SK-N-SH treated with all-trans-retinoic acid at 6 μM for 48 hours (cell line): Measurements from ENCODE around the gene SDK1.

ENCODE experiments used
- ATAC-seq: fragments of 200-7000 bp; cut with Tn5 transposase; 3 replicates; pipeline ENCODE4 v1.9.1; 2020; ENCODE audit warnings: mild to moderate bottlenecking, moderate library complexity
- ARNTL ChIP-seq: fragments of 450-650 bp; formaldehyde crosslinking; IDR thresholded peaks from 2 replicates; pipeline ENCODE4 v1.5.0; 2020; ENCODE audit warnings: low read depth, mild to moderate bottlenecking, moderate library complexity, borderline replicate concordance
- BACH2 ChIP-seq: fragments of 250-450 bp; sonication (Bioruptor Pico); IDR thresholded peaks from 2 replicates; pipeline ENCODE4 v1.9.0; 2021; ENCODE audit warnings: mild to moderate bottlenecking, borderline replicate concordance
- CSDC2 ChIP-seq: fragments of 250-450 bp; sonication (Bioruptor Pico); IDR thresholded peaks from 2 replicates; pipeline ENCODE4 v1.5.0; 2020; ENCODE audit warnings: mild to moderate bottlenecking, moderate library complexity
- ESRRG ChIP-seq: fragments of 250-450 bp; sonication (Bioruptor Pico); IDR thresholded peaks from 2 replicates; pipeline ENCODE4 v1.6.1; 2021; ENCODE audit warnings: mild to moderate bottlenecking
- GLIS3 ChIP-seq: fragments of 250-450 bp; sonication (Bioruptor Pico); IDR thresholded peaks from 2 replicates; pipeline ENCODE4 v1.5.0; 2020; ENCODE audit warnings: mild to moderate bottlenecking, moderate library complexity
- ISL1 ChIP-seq: fragments of 250-450 bp; sonication (Bioruptor Pico); IDR thresholded peaks from 2 replicates; pipeline ENCODE4 v2.1.2; 2022; ENCODE audit warnings: mild to moderate bottlenecking, moderate library complexity
- OSR1 ChIP-seq: fragments of 250-450 bp; sonication (Bioruptor Pico); IDR thresholded peaks from 2 replicates; pipeline ENCODE4 v1.8.0; 2022; ENCODE audit warnings: moderate library complexity, mild to moderate bottlenecking, inconsistent platforms
- PPARA ChIP-seq: fragments of 250-450 bp; sonication (Bioruptor Pico); IDR thresholded peaks from 2 replicates; pipeline ENCODE4 v1.5.0; 2020; ENCODE audit warnings: mild to moderate bottlenecking, borderline replicate concordance
- TCF4 ChIP-seq: fragments of 250-450 bp; sonication (Bioruptor Pico); IDR thresholded peaks from 2 replicates; pipeline ENCODE4 v1.8.0; 2021; ENCODE audit warnings: mild to moderate bottlenecking, moderate library complexity, borderline replicate concordance
- ZC3H10 ChIP-seq: fragments of 250-450 bp; sonication (Bioruptor Pico); IDR thresholded peaks from 2 replicates; pipeline ENCODE4 v1.5.1; 2021; ENCODE audit warnings: mild to moderate bottlenecking, moderate library complexity
- ZFP3 ChIP-seq: fragments of 250-450 bp; sonication (Bioruptor Pico); IDR thresholded peaks from 2 replicates; pipeline ENCODE4 v1.5.0; 2020; ENCODE audit warnings: mild to moderate bottlenecking, moderate library complexity
- ZNF565 ChIP-seq: fragments of 450-650 bp; formaldehyde crosslinking; conservative IDR thresholded peaks from 2 replicates; pipeline ENCODE4 v1.5.0; 2020; ENCODE audit warnings: low read depth, mild to moderate bottlenecking, moderate library complexity
- ZNF70 ChIP-seq: fragments of 450-650 bp; formaldehyde crosslinking; IDR thresholded peaks from 2 replicates; pipeline ENCODE4 v1.5.0; 2020; ENCODE audit warnings: mild to moderate bottlenecking, moderate library complexity
- ZNF8 ChIP-seq: fragments of 450-650 bp; formaldehyde crosslinking; IDR thresholded peaks from 2 replicates; pipeline ENCODE4 v1.5.0; 2020; ENCODE audit warnings: mild to moderate bottlenecking, moderate library complexity
- TF ChIP-seq, protein P1 (sequence below): fragments of 250-450 bp; sonication (Bioruptor Pico); IDR thresholded peaks from 2 replicates; pipeline ENCODE4 v1.8.0; 2021; ENCODE audit warnings: low read depth, mild to moderate bottlenecking, moderate library complexity, borderline replicate concordance
- TF ChIP-seq, protein P2 (sequence below): fragments of 250-450 bp; sonication (Bioruptor Pico); IDR thresholded peaks from 2 replicates; pipeline ENCODE4 v1.5.1; 2020; ENCODE audit warnings: low read depth, mild to moderate bottlenecking, moderate library complexity
- TF ChIP-seq, protein P3 (sequence below): fragments of 250-450 bp; sonication (Bioruptor Pico); IDR thresholded peaks from 2 replicates; pipeline ENCODE4 v1.5.1; 2021; ENCODE audit warnings: mild to moderate bottlenecking, moderate library complexity
- TF ChIP-seq, protein P4 (sequence below): fragments of 250-450 bp; sonication (Bioruptor Pico); IDR thresholded peaks from 2 replicates; pipeline ENCODE4 v1.8.0; 2020; ENCODE audit warnings: mild to moderate bottlenecking, moderate library complexity, borderline replicate concordance
- TF ChIP-seq, protein P5 (sequence below): fragments of 250-450 bp; sonication (Bioruptor Pico); IDR thresholded peaks from 2 replicates; pipeline ENCODE4 v1.5.0; 2020; ENCODE audit warnings: mild to moderate bottlenecking, moderate library complexity

Gene SDK1

DNA sequence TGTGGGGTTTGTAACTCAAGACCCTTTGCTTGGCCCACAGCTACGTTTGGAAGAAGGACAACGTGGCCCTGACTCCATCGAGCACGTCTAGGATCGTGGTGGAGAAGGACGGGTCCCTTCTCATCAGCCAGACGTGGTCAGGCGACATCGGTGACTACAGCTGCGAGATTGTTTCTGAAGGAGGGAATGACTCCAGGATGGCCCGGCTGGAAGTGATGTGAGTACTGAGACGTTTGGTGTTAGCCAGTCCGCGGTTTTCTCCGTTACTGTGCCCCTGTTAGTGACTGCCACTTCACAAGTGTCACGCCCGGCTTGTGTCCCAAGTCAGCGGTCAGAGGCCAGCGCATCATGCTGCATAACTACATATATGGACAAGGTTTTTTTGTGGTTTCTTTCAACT lies 673.3 kb downstream of the SDK1 start:
- ATAC-seq = no peak
- TF ChIP-seq, protein P1, sequence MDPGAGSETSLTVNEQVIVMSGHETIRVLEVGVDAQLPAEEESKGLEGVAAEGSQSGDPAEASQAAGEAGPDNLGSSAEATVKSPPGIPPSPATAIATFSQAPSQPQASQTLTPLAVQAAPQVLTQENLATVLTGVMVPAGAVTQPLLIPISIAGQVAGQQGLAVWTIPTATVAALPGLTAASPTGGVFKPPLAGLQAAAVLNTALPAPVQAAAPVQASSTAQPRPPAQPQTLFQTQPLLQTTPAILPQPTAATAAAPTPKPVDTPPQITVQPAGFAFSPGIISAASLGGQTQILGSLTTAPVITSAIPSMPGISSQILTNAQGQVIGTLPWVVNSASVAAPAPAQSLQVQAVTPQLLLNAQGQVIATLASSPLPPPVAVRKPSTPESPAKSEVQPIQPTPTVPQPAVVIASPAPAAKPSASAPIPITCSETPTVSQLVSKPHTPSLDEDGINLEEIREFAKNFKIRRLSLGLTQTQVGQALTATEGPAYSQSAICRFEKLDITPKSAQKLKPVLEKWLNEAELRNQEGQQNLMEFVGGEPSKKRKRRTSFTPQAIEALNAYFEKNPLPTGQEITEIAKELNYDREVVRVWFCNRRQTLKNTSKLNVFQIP (CRISPR knock-in tag) = no peak
- TF ChIP-seq ZC3H10 = no peak
- TF ChIP-seq ZFP3 (CRISPR knock-in tag) = no peak
- TF ChIP-seq ISL1 (CRISPR knock-in tag) = no peak
- TF ChIP-seq ARNTL (CRISPR knock-in tag) = no peak
- no peak for TF ChIP-seq BACH2 (CRISPR knock-in tag)
- no peak for TF ChIP-seq OSR1 (CRISPR knock-in tag)
- no peak for TF ChIP-seq ZNF70 (CRISPR knock-in tag)
- no peak for TF ChIP-seq ZNF565
- no peak for TF ChIP-seq TCF4 (CRISPR knock-in tag)
- TF ChIP-seq GLIS3 (CRISPR knock-in tag) = no peak
- TF ChIP-seq, protein P2, sequence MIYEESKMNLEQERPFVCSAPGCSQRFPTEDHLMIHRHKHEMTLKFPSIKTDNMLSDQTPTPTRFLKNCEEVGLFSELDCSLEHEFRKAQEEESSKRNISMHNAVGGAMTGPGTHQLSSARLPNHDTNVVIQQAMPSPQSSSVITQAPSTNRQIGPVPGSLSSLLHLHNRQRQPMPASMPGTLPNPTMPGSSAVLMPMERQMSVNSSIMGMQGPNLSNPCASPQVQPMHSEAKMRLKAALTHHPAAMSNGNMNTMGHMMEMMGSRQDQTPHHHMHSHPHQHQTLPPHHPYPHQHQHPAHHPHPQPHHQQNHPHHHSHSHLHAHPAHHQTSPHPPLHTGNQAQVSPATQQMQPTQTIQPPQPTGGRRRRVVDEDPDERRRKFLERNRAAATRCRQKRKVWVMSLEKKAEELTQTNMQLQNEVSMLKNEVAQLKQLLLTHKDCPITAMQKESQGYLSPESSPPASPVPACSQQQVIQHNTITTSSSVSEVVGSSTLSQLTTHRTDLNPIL = no peak
- no peak for TF ChIP-seq PPARA
- TF ChIP-seq, protein P3, sequence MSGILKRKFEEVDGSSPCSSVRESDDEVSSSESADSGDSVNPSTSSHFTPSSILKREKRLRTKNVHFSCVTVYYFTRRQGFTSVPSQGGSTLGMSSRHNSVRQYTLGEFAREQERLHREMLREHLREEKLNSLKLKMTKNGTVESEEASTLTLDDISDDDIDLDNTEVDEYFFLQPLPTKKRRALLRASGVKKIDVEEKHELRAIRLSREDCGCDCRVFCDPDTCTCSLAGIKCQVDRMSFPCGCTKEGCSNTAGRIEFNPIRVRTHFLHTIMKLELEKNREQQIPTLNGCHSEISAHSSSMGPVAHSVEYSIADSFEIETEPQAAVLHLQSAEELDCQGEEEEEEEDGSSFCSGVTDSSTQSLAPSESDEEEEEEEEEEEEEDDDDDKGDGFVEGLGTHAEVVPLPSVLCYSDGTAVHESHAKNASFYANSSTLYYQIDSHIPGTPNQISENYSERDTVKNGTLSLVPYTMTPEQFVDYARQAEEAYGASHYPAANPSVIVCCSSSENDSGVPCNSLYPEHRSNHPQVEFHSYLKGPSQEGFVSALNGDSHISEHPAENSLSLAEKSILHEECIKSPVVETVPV = no peak
- no peak for TF ChIP-seq ZNF8 (CRISPR knock-in tag)

DNA sequence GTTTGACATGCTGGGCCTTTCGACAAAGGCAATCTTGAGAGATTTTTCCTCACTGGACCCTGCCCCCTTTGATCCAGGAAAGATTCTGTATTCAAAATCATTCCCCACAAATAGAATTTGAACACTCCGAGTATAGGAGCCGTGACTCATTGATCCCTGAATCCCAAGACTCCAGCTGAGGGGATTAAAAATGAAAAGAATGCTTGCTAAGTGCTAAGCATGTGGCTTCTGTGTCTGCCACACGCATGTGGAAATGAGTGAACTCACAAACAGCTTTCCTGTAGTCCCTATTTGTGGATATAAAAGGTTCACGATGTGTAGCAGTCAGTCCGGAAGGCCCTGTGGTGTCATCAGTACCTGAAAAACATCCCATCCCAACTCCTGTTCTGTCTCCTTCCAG lies 674.3 kb downstream of the SDK1 start:
- ATAC-seq = no peak
- TF ChIP-seq, protein P3 = no peak
- TF ChIP-seq, all 23 proteins: peak for 0

GRCh38 chr7:3977391-3977790 lies 676.3 kb downstream of the SDK1 start:
- TF ChIP-seq ESRRG (CRISPR knock-in tag) = no peak
- TF ChIP-seq, protein P2 = no peak
- TF ChIP-seq, protein P4, sequence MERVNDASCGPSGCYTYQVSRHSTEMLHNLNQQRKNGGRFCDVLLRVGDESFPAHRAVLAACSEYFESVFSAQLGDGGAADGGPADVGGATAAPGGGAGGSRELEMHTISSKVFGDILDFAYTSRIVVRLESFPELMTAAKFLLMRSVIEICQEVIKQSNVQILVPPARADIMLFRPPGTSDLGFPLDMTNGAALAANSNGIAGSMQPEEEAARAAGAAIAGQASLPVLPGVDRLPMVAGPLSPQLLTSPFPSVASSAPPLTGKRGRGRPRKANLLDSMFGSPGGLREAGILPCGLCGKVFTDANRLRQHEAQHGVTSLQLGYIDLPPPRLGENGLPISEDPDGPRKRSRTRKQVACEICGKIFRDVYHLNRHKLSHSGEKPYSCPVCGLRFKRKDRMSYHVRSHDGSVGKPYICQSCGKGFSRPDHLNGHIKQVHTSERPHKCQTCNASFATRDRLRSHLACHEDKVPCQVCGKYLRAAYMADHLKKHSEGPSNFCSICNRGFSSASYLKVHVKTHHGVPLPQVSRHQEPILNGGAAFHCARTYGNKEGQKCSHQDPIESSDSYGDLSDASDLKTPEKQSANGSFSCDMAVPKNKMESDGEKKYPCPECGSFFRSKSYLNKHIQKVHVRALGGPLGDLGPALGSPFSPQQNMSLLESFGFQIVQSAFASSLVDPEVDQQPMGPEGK = no peak
- no peak for TF ChIP-seq OSR1 (CRISPR knock-in tag)
- TF ChIP-seq BACH2 (CRISPR knock-in tag) = no peak
- TF ChIP-seq ARNTL (CRISPR knock-in tag) = no peak
- TF ChIP-seq ZNF8 (CRISPR knock-in tag) = no peak
- TF ChIP-seq ISL1 (CRISPR knock-in tag) = no peak
- TF ChIP-seq, protein P3 = no peak
- no peak for TF ChIP-seq CSDC2 (CRISPR knock-in tag)
- TF ChIP-seq ZNF565 = no peak
- no peak for TF ChIP-seq PPARA
- TF ChIP-seq, protein P5, sequence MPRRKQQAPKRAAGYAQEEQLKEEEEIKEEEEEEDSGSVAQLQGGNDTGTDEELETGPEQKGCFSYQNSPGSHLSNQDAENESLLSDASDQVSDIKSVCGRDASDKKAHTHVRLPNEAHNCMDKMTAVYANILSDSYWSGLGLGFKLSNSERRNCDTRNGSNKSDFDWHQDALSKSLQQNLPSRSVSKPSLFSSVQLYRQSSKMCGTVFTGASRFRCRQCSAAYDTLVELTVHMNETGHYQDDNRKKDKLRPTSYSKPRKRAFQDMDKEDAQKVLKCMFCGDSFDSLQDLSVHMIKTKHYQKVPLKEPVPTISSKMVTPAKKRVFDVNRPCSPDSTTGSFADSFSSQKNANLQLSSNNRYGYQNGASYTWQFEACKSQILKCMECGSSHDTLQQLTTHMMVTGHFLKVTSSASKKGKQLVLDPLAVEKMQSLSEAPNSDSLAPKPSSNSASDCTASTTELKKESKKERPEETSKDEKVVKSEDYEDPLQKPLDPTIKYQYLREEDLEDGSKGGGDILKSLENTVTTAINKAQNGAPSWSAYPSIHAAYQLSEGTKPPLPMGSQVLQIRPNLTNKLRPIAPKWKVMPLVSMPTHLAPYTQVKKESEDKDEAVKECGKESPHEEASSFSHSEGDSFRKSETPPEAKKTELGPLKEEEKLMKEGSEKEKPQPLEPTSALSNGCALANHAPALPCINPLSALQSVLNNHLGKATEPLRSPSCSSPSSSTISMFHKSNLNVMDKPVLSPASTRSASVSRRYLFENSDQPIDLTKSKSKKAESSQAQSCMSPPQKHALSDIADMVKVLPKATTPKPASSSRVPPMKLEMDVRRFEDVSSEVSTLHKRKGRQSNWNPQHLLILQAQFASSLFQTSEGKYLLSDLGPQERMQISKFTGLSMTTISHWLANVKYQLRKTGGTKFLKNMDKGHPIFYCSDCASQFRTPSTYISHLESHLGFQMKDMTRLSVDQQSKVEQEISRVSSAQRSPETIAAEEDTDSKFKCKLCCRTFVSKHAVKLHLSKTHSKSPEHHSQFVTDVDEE (CRISPR knock-in tag) = no peak
- no peak for ATAC-seq
